Liver (tissue), 9 donors: ENCODE results near the gene COL11A1. TPM values are rescaled to one million over a fixed set of nuclear protein-coding genes. Genes with fewer than 3 reads are reported as not detected.

Experiments used
- DNase-seq: peaks from one replicate; pipeline ENCODE4 v3.0.0-alpha.2; 2017; ENCODE audit warnings: low spot score
- H3K27ac ChIP-seq, 2 donors: one replicate each; pipeline ENCODE4 v1.7.0; 2013; ENCODE audit warnings: inconsistent platforms in 2 of 2, low read length in 2 of 2, control low read depth in 1 of 2, low read depth in 1 of 2, mild to moderate bottlenecking in 1 of 2
- H3K27me3 ChIP-seq, 4 donors: one replicate each; pipeline versions ENCODE4 v1.6.1 to v1.7.0; 2013; ENCODE audit warnings: low read length in 3 of 4, inconsistent platforms in 1 of 4, mild to moderate bottlenecking in 1 of 4, moderate library complexity in 1 of 4; ENCODE audit not compliant: control insufficient read depth in 4 of 4, insufficient read depth in 4 of 4
- H3K36me3 ChIP-seq, 4 donors: one replicate each; pipeline versions ENCODE4 v1.6.1 to v1.7.0; 2013; ENCODE audit warnings: low read length in 3 of 4, mild to moderate bottlenecking in 3 of 4, low read depth in 1 of 4, moderate library complexity in 1 of 4; ENCODE audit not compliant: control insufficient read depth in 4 of 4, insufficient read depth in 3 of 4
- H3K4me1 ChIP-seq, 4 donors: one replicate each; pipeline versions ENCODE4 v1.6.1 to v1.7.0; 2013; ENCODE audit warnings: low read length in 3 of 4, mild to moderate bottlenecking in 3 of 4, moderate library complexity in 1 of 4; ENCODE audit not compliant: control insufficient read depth in 4 of 4, insufficient read depth in 4 of 4
- H3K4me3 ChIP-seq, 3 donors: one replicate each; pipeline versions ENCODE4 v1.6.1 to v1.7.0; 2013; ENCODE audit warnings: low read length in 3 of 3, control low read depth in 1 of 3, low read depth in 1 of 3, mild to moderate bottlenecking in 1 of 3
- H3K9ac ChIP-seq, 2 donors: one replicate each; pipeline ENCODE4 v1.7.0; 2013; ENCODE audit warnings: low read length in 2 of 2, mild to moderate bottlenecking in 2 of 2, moderate library complexity in 2 of 2, control low read depth in 1 of 2, low read depth in 1 of 2
- H3K9me3 ChIP-seq, 4 donors: one replicate each; pipeline versions ENCODE4 v1.6.1 to v1.7.0; 2013; ENCODE audit warnings: low read length in 3 of 4; ENCODE audit not compliant: control insufficient read depth in 4 of 4
- ATF3 ChIP-seq: IDR thresholded peaks from 2 replicates; pipeline ENCODE4 v1.6.1; 2016; ENCODE audit warnings: antibody characterized with exemption
- CTCF ChIP-seq: fragments of 150-350 bp; IDR thresholded peaks from 2 replicates; pipeline ENCODE4 v1.5.1; 2017; ENCODE audit warnings: improper control_type of control experiment, low read depth, low read length; ENCODE audit not compliant: missing input control
- EGR1 ChIP-seq, 2 donors: IDR thresholded peaks; 2 replicates each; pipeline ENCODE4 v1.6.1; 2016 to 2018; ENCODE audit warnings: antibody characterized with exemption in 2 of 2, low read depth in 2 of 2
- FOXA1 ChIP-seq: IDR thresholded peaks from 2 replicates; pipeline ENCODE4 v1.6.1; 2016; ENCODE audit warnings: antibody characterized with exemption
- FOXA2 ChIP-seq: IDR thresholded peaks from 2 replicates; pipeline ENCODE4 v1.6.1; 2016; ENCODE audit warnings: antibody characterized with exemption
- HNF4A ChIP-seq, 2 donors: conservative IDR thresholded peaks; 2 replicates each; pipeline ENCODE4 v1.6.1; 2016; ENCODE audit warnings: antibody characterized with exemption in 2 of 2, mild to moderate bottlenecking in 2 of 2
- HNF4G ChIP-seq: IDR thresholded peaks from 2 replicates; pipeline ENCODE4 v1.6.1; 2016; ENCODE audit warnings: antibody characterized with exemption
- JUND ChIP-seq, 2 donors: IDR thresholded peaks; 2 replicates each; pipeline ENCODE4 v1.6.1; 2016; ENCODE audit warnings: antibody characterized with exemption in 2 of 2
- MAX ChIP-seq: IDR thresholded peaks from 2 replicates; pipeline ENCODE4 v1.6.1; 2016; ENCODE audit warnings: antibody characterized with exemption
- NR2F2 ChIP-seq: IDR thresholded peaks from 2 replicates; pipeline ENCODE4 v1.6.1; 2016; ENCODE audit warnings: antibody characterized with exemption
- RXRA ChIP-seq, 2 donors: IDR thresholded peaks; 2 replicates each; pipeline ENCODE4 v1.6.1; 2017 to 2018; ENCODE audit warnings: antibody characterized with exemption in 2 of 2, mild to moderate bottlenecking in 1 of 2
- TAF1 ChIP-seq: conservative IDR thresholded peaks from 2 replicates; pipeline ENCODE4 v1.6.1; 2016; ENCODE audit warnings: antibody characterized with exemption, mild to moderate bottlenecking
- YY1 ChIP-seq: IDR thresholded peaks from 2 replicates; pipeline ENCODE4 v1.6.1; 2016; ENCODE audit warnings: antibody characterized with exemption, mild to moderate bottlenecking
- WGBS: extraction: QIAGEN DNeasy Blood & Tissue Kit; methylation state at CpG from one replicate; pipeline ENCODE4 v1.1.7; 2013; 5-methylcytosine and 5-hydroxymethylcytosine counted together
- polyA plus RNA-seq, 2 donors: library from polyadenylated mRNA; stranded (reverse) in 1 of 2; unstranded in 1 of 2; fragments of 200-250 nt in 1 of 2; fragments of >200 nt in 1 of 2; fragmentation: Nextera tagmentation in 1 of 2; extraction: Ambion mirVana in 1 of 2; gene quantifications; one replicate each; pipeline versions ENCODE4 v1.2.1 to v1.2.3, GENCODE V29; 2013 to 2015
- total RNA-seq, 2 donors: library from RNA; depleted of rRNA; stranded (reverse); fragments of >200 nt; gene quantifications; one replicate each; pipeline ENCODE4 v1.2.3, GENCODE V29; 2014
- TF ChIP-seq, protein P1 (sequence below): IDR thresholded peaks from 2 replicates; pipeline ENCODE4 v1.6.1; 2016; ENCODE audit warnings: antibody characterized with exemption
- donor health status: healthy.
- donor health status: healthy.
- donor health status: healthy.
- donor health status: healthy.
- donor health status: healthy.

COL11A1 gene
- total and polyA plus RNA-seq, 4 donors: 0.01 to 0.42 TPM; not detected in 2

- Histone ChIP-seq H3K4me3 (no peak overlapping the region), H3K9ac (no peak overlapping the region), H3K36me3 (no peaks in the 10 kb centered on the region), H3K27ac (no peak overlapping the region), H3K4me1 (no peaks in the 10 kb centered on the region), H3K27me3 (peaks cover 0 to 7% (median 0%) of the 10 kb centered on the region in 4 donors), H3K9me3 (no peaks in the 10 kb centered on the region)
- TF ChIP-seq, protein P1, sequence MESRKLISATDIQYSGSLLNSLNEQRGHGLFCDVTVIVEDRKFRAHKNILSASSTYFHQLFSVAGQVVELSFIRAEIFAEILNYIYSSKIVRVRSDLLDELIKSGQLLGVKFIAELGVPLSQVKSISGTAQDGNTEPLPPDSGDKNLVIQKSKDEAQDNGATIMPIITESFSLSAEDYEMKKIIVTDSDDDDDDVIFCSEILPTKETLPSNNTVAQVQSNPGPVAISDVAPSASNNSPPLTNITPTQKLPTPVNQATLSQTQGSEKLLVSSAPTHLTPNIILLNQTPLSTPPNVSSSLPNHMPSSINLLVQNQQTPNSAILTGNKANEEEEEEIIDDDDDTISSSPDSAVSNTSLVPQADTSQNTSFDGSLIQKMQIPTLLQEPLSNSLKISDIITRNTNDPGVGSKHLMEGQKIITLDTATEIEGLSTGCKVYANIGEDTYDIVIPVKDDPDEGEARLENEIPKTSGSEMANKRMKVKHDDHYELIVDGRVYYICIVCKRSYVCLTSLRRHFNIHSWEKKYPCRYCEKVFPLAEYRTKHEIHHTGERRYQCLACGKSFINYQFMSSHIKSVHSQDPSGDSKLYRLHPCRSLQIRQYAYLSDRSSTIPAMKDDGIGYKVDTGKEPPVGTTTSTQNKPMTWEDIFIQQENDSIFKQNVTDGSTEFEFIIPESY: no peak
- TF ChIP-seq MAX (no peak), HNF4G (no peak), CTCF (no peak), FOXA2 (no peak), HNF4A (conservative IDR thresholded peaks at IDR 0.05) (no peak), YY1 (no peak), FOXA1 (no peak), RXRA (IDR thresholded peaks at IDR 0.05) (no peak), EGR1 (IDR thresholded peaks at IDR 0.05; ENCODE audit: low read depth in 2 of 2) (no peak), TAF1 (no peak)
- no peak for DNase-seq
- 59% methylated on average over 2 of the region's 2 CpGs for WGBS
These were observed 16.9 kb upstream of the COL11A1 start for GRCh38 chr1:103125219-103125618.

DNA sequence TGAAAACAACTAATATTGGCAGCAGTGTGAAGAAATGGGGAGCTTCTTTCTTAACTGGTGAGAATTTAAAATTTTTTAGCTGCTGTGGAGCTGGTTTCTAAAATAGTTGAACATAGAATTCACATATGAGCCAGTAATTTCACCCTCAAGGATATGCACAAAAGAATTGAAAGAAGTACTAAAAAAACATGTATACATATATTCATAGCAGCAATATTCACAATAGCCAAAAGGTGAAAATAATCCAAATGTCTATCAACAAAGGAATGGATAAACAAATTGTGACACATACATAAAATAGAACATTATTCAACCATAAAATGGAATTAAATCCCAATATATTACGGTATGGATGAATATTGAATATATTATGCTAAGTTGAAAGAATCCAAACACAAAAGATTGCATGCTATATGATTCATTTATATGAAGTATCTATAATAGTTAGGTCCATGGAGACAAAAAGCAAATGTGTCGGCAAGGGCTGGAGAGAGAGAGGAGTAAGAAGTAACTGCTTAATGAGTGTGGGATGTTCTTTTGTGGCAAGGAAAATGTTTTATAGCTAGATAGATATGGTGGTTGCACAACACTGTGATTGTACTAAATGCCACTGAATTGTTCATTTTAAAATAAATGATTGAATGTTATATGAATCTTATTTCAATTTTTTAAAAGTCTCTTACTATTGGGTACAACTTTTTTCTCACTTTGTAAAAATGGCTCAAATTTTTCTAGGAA, 14.8 kb upstream of the COL11A1 start:
- H3K27ac ChIP-seq: no peak overlapping the region
- 82% methylated on average over 2 of the region's 2 CpGs for WGBS
- no peaks in the 10 kb centered on the region for H3K36me3 ChIP-seq
- no peaks in the 10 kb centered on the region for H3K9me3 ChIP-seq
- no peaks in the 10 kb centered on the region for H3K4me1 ChIP-seq
- H3K4me3 ChIP-seq: no peak overlapping the region
- peaks cover 0 to 7% (median 0%) of the 10 kb centered on the region in 4 donors for H3K27me3 ChIP-seq
- TF ChIP-seq NR2F2 (no peak), ATF3 (no peak), HNF4G (no peak), JUND (IDR thresholded peaks at IDR 0.05) (no peak), FOXA1 (no peak), CTCF (no peak)
- TF ChIP-seq, protein P1: no peak
- no peak for DNase-seq
- H3K9ac ChIP-seq: no peak overlapping the region
